GM19035 (cell line): Measurements from ENCODE around the gene ZNF32.
A peak's percentile ranks its signal among the peaks of the same experiment; 100 is the strongest.

Experiments
- ATAC-seq: cut with Tn5 transposase; IDR thresholded peaks from one replicate; pipeline ENCODE4 v1.9.1; 2021; ENCODE audit not compliant: unreplicated experiment

ZNF32 gene

DNA sequence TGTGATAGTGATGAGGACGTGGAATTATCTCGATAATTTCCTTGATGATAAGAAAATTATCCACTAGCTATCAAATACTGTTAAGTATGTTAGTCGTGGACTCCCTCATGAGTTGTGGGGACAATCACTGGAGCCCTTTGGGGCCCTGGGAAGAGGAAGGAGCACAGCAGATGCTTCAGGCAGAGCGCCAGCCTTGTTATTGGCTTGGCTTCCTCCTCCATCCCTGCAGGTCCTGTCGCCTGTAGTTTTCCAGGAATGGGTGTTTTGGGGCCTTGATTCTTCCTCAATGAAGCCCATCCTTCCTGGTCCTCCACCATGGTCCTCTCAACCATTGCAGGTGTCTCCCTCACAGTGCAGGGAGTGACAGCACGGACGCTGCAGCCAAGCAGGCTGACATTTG is 32.5 kb upstream of the ZNF32 start:
- no peak for ATAC-seq

- no peak for ATAC-seq
Observed at GRCh38 chr10:43680035-43680434, 31.4 kb upstream of the ZNF32 start.

DNA sequence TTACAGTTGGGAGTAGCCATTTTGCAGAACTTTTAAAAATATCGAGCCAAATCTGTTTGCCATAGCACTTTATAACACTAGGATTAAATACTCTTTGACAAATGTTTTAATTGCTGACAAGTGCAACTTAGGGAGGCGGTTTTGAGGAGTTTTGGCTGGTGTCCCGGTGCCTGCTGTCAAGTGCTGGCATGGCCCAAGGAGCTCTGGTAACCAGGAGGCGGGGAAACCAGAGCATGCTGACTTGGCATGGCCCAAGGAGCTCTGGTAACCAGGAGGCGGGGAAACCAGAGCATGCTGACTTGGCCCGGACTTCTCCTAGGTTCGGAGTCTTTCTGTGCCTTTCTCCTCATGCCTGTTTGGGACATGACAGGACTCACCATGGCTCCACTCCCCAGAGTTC is 30.8 kb upstream of the ZNF32 start:
- no peak for ATAC-seq

- ATAC-seq, result no peak
Observed at GRCh38 chr10:43678654-43679053, 30.0 kb upstream of the ZNF32 start.

DNA sequence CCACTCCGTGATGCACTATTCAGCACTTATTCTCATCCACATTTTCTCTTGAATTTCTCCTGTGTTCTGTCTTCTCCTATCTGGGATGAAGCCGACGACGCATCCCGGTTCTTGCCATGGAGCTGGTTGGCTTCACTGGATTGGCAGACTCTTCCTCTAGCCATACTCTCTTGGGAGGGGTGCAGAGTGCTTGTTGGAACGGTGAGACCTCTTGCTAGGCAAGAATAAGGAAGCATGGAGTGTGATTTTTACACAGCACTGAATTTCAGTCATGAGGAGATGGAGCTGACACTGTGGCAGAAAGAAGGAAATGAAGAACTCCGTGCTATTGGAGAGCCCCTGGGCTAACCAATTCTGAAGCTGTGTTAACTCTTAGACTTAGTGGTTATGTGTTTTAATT is 28.2 kb upstream of the ZNF32 start:
- ATAC-seq, result no peak

DNA sequence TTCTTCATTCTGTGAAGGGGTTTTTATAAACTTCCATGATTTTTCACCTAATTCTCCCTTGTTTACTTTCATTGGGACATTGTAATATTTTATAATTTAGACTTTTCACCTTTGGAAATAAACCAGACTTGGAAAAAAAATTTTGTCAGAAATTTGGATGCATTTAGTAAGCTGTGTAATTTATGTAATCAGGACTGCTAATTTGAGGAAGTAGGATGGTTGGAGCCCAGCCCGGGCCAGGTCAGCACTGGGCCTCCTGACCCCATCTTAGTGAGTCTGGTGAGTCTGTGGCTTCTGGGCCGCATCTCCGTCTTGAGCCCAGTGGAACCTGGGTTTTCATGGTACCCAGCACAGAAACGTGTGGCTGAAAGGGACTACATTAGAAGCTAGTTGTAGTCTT is 27.6 kb upstream of the ZNF32 start:
- ATAC-seq, result no peak

GRCh38 chr10:43674553-43675210 is 26.0 kb upstream of the ZNF32 start:
- ATAC-seq, result no peak

DNA sequence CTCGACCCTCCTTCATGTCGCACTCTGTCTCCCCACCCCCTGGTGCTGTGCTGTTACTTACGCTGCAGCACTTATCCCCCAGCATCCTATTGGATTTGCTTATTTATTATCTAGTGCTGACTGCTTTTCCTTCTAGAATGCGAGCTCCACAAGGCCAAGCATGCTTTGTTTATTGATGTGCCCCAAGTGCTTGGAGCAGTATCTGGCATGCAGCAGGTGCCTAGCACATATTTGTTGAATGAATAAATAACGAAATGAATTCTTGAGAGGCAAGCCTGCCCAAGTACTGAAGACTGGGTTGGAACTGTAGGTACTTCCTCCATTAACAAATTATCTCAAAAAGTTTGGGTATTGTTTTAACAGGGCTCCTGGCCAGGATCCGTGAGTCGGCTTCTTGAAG is 24.8 kb upstream of the ZNF32 start:
- ATAC-seq, result no peak

- ATAC-seq, result no peak
Observed at GRCh38 chr10:43671659-43672531, 23.2 kb upstream of the ZNF32 start.

GRCh38 chr10:43669386-43669785 is 20.7 kb upstream of the ZNF32 start:
- ATAC-seq, result no peak

GRCh38 chr10:43667761-43668386 is 19.2 kb upstream of the ZNF32 start:
- ATAC-seq, result no peak

GRCh38 chr10:43667317-43667731 is 18.6 kb upstream of the ZNF32 start:
- ATAC-seq, result no peak

DNA sequence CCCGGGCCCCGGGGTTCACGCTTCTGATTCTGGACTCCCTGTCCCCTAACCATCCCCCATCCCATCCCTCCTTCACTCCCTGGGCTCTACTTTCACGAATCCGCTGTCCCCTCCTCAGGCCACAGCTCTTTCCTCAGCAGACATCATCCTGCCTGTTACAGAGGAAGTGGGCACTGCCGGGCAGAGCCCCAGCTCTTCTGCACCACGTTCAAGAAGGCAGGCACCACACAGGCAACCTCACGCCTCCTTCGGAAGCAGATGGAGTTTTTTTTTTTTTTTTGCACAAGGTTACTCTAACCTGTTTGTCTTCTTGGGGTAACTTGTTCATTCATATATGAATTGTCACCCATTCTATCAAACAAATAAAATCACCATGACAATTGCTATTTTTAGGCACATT is 17.9 kb upstream of the ZNF32 start:
- ATAC-seq, result no peak

DNA sequence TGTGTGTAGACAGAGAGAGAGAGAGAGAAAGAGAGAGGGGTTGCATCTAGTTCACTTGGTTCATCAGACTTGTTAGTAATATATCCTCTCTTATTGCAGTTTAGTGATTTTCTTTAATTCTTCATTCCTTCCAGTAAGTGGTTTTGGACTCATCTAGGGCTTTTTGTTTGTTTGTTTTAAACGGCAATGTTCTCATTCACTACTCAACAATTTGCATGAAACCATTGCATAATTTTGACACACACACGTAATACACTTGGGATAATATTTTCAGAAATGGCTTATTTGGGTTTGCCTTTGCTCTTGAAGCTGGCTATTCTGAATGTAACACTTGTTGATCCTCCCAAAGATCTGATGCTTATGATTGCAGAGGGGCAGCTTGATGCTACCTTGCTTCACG is 16.4 kb upstream of the ZNF32 start:
- ATAC-seq, result no peak

GRCh38 chr10:43658227-43658626 is 9.5 kb upstream of the ZNF32 start:
- ATAC-seq, result no peak

- ATAC-seq, result no peak
Observed at GRCh38 chr10:43655311-43655710, 6.6 kb upstream of the ZNF32 start.

DNA sequence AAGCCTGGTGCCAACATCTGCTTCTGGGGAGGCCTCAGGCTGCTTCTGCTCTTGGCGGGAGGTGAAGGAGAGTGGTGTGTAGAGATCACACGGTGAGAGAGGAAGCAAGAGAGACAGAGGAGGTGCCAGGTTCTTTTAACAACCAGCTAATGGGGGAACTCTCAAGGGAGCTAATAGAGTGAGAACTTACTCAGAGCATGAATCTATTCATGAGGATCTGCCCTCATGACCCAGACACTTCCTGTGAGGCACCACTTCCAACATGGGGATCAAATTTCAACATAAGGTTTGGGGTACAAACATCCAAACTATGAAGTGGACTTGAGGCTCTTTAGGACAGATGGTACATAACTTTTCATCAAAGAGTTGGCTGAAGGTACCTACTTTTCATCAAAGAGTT is 5.1 kb upstream of the ZNF32 start:
- no peak for ATAC-seq

- peak; percentile 2 for ATAC-seq
Observed at GRCh38 chr10:43649185-43649523, 473 bp upstream of the ZNF32 start.

- no peak for ATAC-seq
Observed at GRCh38 chr10:43648095-43648397, 635 bp downstream of the ZNF32 start.

DNA sequence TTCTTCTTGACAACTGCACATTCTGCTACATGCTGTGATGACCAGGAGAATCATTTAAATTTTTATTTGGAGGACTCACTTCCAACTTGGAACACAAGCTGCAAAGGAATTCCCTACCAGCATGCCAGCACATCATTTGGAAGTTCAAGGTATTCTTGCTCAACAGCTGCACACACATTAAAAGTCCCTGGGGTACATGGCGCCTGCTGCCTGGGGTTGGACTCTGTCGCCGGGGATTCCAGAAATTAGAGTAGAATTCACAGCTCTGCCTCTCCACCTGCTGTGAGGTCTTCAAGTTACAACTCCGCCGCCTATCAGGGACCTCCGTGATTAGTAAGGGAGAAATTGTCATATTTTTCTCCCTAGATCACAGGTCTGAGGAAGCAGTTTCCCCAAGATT is 1.1 kb downstream of the ZNF32 start:
- no peak for ATAC-seq

- no peak for ATAC-seq
Observed at GRCh38 chr10:43645866-43646265, 2.8 kb downstream of the ZNF32 start.

- no peak for ATAC-seq
Observed at GRCh38 chr10:43644252-43644651, 4.4 kb downstream of the ZNF32 start.
